ENCODE results near the gene NAAA. TPM values are rescaled to one million over a fixed set of nuclear protein-coding genes. Genes with fewer than 3 reads are reported as not detected.

The NAAA gene
- total and polyA plus RNA-seq, 2 of the 13 experiments (the other 11 are each of a cell fraction or from before 2014, with no cell fraction given): 22.4 to 24.6 TPM

GRCh38 chr4:75940692-75941253 lies at the start of gene NAAA (continued):
- TF ChIP-seq AHDC1 (CRISPR knock-in tag; IDR thresholded peaks at IDR 0.05; ENCODE audit: borderline replicate concordance) (no peak; the same call in 1 of the 2 replicates), AKAP8 (CRISPR knock-in tag; IDR thresholded peaks at IDR 0.05) (no peak), EZH2 (conservative IDR thresholded peaks at IDR 0.05; ENCODE audit: low read depth, low read length) (no peak), ZNF142 (CRISPR knock-in tag; IDR thresholded peaks at IDR 0.05) (no peak), POGK (CRISPR knock-in tag; conservative IDR thresholded peaks at IDR 0.05) (peak; percentile 58), ZNF83 (CRISPR knock-in tag; IDR thresholded peaks at IDR 0.05; ENCODE audit: borderline replicate concordance) (no peak), ZNF567 (CRISPR knock-in tag; IDR thresholded peaks at IDR 0.05; ENCODE audit: borderline replicate concordance) (peak; percentile 71; the same call in 1 of the 2 replicates), ZNF510 (CRISPR knock-in tag; IDR thresholded peaks at IDR 0.05; ENCODE audit: low read depth) (peak; percentile 68; the same call in 1 of the 2 replicates), ZNF367 (CRISPR knock-in tag; IDR thresholded peaks at IDR 0.05; ENCODE audit: borderline replicate concordance) (no peak), CHD4 (IDR thresholded peaks at IDR 0.05; ENCODE audit: borderline replicate concordance, low read length) (no peak), SPEN (CRISPR knock-in tag; IDR thresholded peaks at IDR 0.05; ENCODE audit: low read depth) (peak; percentile 43; the same call in 1 of the 2 replicates)

Data from HepG2 (cell line).